HG02678 (cell line): Measurements from ENCODE around the gene TMEM235.

Experiments used
- ATAC-seq: cut with Tn5 transposase; IDR thresholded peaks from one replicate; pipeline ENCODE4 v1.9.1; 2021; ENCODE audit warnings: mild to moderate bottlenecking, moderate library complexity; ENCODE audit not compliant: unreplicated experiment

TMEM235 gene

DNA sequence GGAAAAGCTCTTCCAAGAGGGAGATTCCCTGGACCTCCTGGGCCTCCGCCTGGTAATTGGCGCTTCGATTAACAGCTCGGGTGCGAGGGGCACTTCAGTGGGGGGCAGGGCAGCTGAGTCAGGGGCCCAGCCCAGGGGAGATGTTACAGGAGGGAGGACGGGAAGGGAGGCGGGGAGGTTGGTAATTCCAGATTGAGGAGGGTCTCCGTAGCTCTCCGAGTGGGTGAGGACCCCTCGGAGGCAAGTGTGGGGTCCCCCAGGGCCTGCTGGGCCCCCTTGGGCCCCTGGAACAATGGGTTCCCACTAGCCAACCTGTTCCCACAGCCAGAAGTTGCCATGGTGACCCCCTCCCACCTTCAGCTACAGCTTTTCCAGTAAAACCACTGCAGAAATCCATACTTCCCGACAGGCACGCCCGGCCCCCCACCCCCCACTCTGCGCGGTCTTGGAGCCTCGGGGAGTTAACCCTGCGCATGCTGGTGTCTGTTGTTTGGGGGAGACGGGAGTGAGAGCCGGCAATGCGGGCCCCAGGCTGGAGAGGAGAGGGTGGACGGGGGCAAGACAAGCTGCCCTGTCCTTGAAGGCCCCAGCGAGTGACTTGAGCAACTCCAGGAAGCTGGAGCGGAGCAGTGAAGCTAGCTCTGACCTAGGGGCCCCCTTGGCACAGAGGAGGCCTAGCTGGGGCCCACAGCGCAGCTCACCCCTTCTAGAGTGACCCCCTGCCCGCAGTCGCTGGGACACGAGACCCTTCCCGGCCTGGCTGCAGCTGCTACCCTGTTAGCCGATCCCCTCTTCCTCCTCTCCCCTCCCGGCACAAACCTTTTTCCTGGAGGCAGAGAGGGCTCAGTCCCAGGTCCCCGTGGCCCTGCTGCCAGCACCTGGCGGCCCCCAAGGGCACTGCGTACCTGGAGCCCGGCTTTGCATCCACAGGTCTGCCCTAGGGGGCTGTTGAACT, 37.8 kb downstream of the TMEM235 start:
- ATAC-seq, result no peak

- no peak for ATAC-seq
Observed at GRCh38 chr17:78269955-78270381, 38.5 kb downstream of the TMEM235 start.

- no peak for ATAC-seq
Observed at GRCh38 chr17:78271419-78272170, 40.2 kb downstream of the TMEM235 start.

- peak; percentile 37 for ATAC-seq
Observed at GRCh38 chr17:78272181-78272913, 40.9 kb downstream of the TMEM235 start.

GRCh38 chr17:78272914-78273258, 41.5 kb downstream of the TMEM235 start:
- ATAC-seq, result peak; percentile 6

- no peak for ATAC-seq
Observed at GRCh38 chr17:78273813-78274212, 42.4 kb downstream of the TMEM235 start.

DNA sequence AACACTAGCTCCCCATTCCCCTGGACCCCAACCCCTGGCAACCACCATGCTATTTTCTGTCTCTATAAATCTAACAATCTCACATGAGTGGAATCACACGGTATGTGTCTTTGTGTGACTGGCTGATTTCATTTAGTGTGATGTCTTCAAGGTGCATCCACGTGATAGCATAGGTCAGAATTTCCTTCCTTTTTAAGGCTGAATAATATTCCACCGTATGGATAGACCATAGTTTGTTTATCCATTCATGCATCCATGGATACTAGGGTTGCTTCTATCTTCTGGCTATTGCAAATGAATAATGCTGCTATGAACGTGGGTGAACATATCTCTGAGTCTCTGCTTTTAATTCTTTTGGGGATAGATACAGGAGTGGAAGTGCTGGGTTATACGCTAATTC, 43.9 kb downstream of the TMEM235 start:
- no peak for ATAC-seq

DNA sequence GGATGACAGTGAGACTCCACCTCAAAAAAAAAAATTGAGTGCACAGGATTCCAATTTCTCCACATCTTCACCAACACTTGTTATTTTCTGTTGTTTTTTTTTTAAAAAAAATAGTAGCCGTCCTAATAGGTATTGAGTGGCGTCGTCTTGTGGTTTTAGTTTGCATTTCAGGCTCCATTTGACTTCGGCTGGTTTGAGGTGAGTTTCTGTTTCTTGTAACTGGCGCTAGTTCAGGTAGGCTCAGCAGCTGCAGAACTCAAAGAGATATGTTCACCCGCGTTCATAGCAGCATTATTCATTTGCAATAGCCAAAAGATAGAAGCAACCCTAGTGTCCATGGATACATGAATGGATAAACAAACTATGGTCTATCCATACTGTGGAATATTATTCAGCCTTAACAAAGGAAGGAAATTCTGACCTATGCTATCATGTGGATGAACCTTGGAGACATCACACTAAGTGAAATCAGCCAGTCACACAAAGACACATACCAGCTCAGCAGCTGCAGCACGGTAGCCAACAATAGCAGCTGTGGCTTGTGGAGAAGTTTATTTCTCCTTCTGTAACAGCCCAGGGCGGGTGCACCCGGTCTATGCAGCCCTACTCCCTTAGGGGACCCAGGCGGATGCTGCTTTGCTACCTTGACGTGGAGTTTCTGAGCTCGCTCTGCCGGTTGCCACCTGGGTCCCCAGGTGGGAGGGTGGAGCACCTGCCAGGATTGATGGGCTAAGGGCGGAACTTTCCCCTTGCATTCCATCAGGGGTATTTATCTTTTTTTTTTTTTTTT, 44.9 kb downstream of the TMEM235 start:
- peak; percentile 55 for ATAC-seq

DNA sequence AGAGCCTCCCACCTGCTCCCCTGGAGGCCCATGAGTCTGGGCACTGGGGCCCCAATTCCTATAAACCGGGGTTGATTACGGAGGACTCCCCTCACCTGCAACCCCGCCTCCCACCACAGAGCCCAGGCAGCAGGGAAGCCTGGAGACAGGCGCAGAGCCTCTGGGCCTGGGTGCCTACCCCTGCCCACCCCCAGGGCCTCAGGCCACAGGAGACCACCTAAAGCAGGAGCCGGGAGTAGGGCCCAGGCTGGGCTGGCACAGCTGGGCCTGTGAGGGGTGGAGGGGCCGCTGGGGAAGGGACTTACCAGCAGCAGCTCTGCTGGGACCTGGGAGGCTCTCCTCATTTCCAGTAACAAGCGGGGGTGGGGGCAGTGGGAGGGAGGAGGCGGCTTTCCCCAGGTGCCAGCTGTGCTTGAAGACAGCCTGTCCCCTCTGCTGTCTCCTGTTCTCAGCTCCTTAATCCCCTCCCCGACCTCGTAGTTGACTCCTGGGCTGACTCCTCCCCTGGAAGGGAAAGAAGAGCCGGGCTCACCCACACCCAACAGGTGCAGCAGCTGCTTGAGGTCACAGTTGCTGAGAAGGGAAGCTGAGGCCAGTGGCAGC, 46.8 kb downstream of the TMEM235 start:
- no peak for ATAC-seq

DNA sequence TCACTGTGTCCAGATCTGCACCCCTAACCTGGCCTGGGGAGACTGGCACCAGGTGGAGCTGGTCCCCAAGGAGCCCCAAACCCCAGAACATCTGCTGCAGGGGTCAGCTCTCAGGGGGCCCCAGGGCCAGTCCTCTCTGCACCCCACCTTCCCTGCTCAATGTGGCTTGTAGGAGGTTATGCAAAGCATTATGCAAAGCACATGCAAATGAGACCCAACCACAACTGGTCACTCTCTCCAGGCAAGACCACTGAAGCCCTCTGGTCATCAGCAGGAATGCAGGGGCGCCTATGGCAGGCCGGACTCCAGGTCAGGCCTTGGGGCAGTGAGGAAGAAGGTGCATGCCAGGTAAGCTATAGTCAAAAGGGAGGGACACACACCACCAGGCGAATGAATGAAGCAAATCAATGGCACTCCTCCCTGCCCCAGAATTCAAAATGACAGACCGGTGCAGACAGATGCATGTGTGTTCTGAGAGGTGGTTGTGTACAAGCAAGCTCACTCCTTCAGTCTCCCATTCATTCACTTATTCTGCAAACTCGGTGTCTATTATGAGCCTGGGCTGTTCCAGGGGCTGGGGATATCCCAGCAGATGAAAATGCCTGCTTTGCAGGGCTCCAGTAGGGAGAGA, 48.0 kb downstream of the TMEM235 start:
- ATAC-seq, result no peak

- ATAC-seq, result no peak
Observed at GRCh38 chr17:78281249-78281845, 49.9 kb downstream of the TMEM235 start.

DNA sequence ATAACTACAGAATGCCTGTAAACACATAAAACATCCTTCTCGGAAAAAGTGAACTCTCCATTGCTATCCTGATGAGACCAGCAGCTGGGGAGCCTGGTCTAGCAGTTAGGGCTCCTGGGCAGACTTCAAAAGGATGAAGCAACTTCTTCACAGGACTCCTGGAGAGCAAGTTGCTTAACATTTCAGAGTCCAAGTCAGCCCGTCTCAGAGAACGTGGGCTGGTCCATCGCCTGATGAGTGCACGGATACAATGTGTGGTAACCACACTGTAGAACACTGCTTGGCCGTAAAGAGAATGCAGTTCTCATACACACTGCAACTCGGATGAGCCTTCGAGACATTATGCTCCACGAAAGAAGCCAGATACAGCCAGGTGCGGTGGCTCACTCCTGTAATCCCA, 52.7 kb downstream of the TMEM235 start:
- ATAC-seq, result no peak

- ATAC-seq, result no peak
Observed at GRCh38 chr17:78289004-78289403, 57.6 kb downstream of the TMEM235 start.

- no peak for ATAC-seq
Observed at GRCh38 chr17:78289802-78290363, 58.5 kb downstream of the TMEM235 start.
